Measurements from ENCODE around the gene ACTL8.

Gene ACTL8

GRCh38 chr1:17770983-17771382 lies 15.8 kb downstream of the ACTL8 start:
- no peak for DNase-seq (ENCODE audit: low read depth)

- DNase-seq (ENCODE audit: low read depth), result no peak
Measured at GRCh38 chr1:17772615-17773212, 17.6 kb downstream of the ACTL8 start.

GRCh38 chr1:17773591-17774326 lies 18.6 kb downstream of the ACTL8 start:
- DNase-seq (ENCODE audit: low read depth), result no peak

- DNase-seq (ENCODE audit: low read depth), result no peak
Measured at GRCh38 chr1:17774452-17774851, 19.3 kb downstream of the ACTL8 start.

- no peak for DNase-seq (ENCODE audit: low read depth)
Measured at GRCh38 chr1:17775796-17776195, 20.7 kb downstream of the ACTL8 start.

- DNase-seq (ENCODE audit: low read depth), result no peak
Measured at GRCh38 chr1:17776426-17776825, 21.3 kb downstream of the ACTL8 start.

GRCh38 chr1:17777330-17777729 lies 22.2 kb downstream of the ACTL8 start:
- DNase-seq (ENCODE audit: low read depth), result no peak

GRCh38 chr1:17777818-17778217 lies 22.7 kb downstream of the ACTL8 start:
- no peak for DNase-seq (ENCODE audit: low read depth)

- DNase-seq (ENCODE audit: low read depth), result no peak
Measured at GRCh38 chr1:17780916-17781315, 25.8 kb downstream of the ACTL8 start.

GRCh38 chr1:17789926-17790325 lies 34.8 kb downstream of the ACTL8 start:
- DNase-seq (ENCODE audit: low read depth), result no peak

- DNase-seq (ENCODE audit: low read depth), result no peak
Measured at GRCh38 chr1:17790383-17791054, 35.4 kb downstream of the ACTL8 start.

GRCh38 chr1:17791055-17791390 lies 35.9 kb downstream of the ACTL8 start:
- DNase-seq (ENCODE audit: low read depth), result no peak

- DNase-seq (ENCODE audit: low read depth), result no peak
Measured at GRCh38 chr1:17791480-17791879, 36.3 kb downstream of the ACTL8 start.

- no peak for DNase-seq (ENCODE audit: low read depth)
Measured at GRCh38 chr1:17792421-17792820, 37.3 kb downstream of the ACTL8 start.

GRCh38 chr1:17795081-17795809 lies 40.1 kb downstream of the ACTL8 start:
- DNase-seq (ENCODE audit: low read depth), result no peak

- no peak for DNase-seq (ENCODE audit: low read depth)
Measured at GRCh38 chr1:17795836-17796645, 40.9 kb downstream of the ACTL8 start.

- DNase-seq (ENCODE audit: low read depth), result no peak
Measured at GRCh38 chr1:17797478-17797877, 42.3 kb downstream of the ACTL8 start.

GRCh38 chr1:17798011-17798410 lies 42.9 kb downstream of the ACTL8 start:
- no peak for DNase-seq (ENCODE audit: low read depth)

- DNase-seq (ENCODE audit: low read depth), result no peak
Measured at GRCh38 chr1:17798799-17799382, 43.8 kb downstream of the ACTL8 start.

- DNase-seq (ENCODE audit: low read depth), result no peak
Measured at GRCh38 chr1:17799642-17800041, 44.5 kb downstream of the ACTL8 start.

- DNase-seq (ENCODE audit: low read depth), result no peak
Measured at GRCh38 chr1:17802164-17802563, 47.0 kb downstream of the ACTL8 start.

GRCh38 chr1:17802945-17803344 lies 47.8 kb downstream of the ACTL8 start:
- no peak for DNase-seq (ENCODE audit: low read depth)
